Measurements from ENCODE around the gene EFTUD2. TPM values are rescaled to one million over a fixed set of nuclear protein-coding genes. Genes with fewer than 3 reads are reported as not detected.

The EFTUD2 gene
- total RNA-seq, 1 experiment from 2014 or later = 90.8 TPM

GRCh38 chr17:44887971-44888954, 11.0 kb downstream of the EFTUD2 start:
- DNase-seq (ENCODE audit: low read depth) = no peak

DNA sequence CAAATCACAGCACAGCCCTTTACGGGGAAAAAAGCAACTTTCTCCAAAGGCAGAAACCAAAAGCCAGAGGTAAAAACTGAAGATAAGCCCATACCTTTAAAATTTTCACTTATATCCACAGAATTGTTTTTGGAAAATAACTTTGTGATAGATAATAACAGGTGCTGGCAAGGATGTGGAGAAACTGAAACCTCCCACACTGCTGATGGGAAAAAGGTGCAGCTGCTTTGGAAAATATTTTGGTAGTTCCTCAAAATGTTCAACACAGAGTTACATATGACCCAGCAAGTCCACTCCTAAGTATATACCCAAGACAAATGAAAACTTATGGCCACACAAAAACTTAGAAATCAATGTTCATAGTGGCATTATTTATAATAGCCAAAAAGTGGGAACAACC, 12.2 kb downstream of the EFTUD2 start:
- no peak for DNase-seq (ENCODE audit: low read depth)

DNA sequence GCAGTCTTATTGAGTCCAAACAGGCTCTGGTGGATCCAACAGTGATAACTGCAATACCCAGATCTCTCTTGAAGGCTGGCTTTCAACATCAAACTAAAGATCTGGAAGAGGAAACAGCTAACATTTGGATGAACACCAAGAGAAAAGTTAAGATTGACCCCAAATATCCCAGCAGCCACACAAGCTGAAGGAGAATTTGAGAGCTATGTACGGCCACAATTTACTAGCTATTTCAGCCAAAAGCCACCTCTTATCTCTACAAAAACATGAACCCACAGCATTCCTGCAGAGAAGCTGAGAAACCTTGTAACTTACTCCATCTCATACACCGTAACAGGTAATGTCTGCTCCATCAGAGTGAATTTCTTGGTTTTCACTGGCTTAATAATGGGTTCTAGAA, 14.3 kb downstream of the EFTUD2 start:
- DNase-seq (ENCODE audit: low read depth) = no peak

DNA sequence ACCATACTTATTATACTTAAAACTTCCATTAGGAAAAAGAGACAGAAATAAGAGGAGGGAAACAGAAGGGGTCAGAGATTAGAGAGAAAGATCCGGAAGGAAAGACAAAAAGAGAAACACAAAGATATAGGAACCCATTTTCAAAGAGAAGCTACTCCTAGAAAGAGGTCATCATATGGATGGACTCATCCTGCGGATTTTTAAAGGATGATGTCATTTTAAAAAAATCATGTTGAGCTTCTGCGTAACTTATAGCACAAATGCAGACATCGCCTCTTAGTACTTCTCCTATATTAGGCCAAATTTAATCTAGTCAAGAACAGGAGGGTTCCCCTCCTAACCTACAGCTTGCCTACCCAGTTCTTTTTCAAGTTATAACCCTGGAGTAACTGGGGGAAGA, 18.1 kb downstream of the EFTUD2 start:
- no peak for DNase-seq (ENCODE audit: low read depth)

DNA sequence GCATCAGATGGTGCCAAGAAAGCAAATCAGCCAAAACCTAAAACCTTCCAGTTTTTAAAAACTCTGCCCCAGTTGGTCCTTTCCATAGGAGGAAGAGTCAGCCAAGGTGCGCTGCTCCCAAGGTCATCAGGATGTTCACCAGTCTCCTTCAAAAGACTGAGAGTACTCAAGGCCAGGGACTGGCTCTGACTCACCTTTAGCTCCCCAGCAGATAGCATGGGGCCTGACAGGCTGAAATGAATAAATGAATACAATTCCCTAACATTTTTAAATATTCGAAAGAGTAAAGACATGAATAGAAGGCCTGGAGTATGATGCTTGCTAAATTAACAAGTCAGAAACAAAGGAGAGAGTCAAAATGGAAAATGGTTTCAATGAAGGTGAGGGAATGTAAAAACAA, 19.2 kb downstream of the EFTUD2 start:
- no peak for DNase-seq (ENCODE audit: low read depth)

DNA sequence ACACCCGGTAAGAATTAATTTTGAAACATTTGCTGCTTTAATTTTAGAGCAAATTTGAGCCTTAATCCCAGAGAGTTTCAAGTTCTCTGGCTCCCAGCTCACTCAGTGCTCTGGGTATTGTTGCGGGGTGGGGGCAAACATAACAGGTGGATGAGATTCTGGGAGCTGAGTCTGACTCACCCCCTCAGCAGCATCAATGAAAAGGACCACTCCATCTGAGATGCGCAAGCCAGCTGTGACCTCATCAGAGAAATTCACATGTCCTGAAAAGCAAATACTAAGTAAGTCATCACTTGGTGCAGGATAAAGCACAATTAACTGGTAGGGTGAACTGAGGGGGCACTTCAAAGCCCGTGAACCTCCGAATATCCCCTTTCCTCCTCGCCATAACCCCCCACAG, 19.9 kb downstream of the EFTUD2 start:
- DNase-seq (ENCODE audit: low read depth) = no peak

- DNase-seq (ENCODE audit: low read depth) = peak; percentile 44
Observed at GRCh38 chr17:44878627-44879221, 20.5 kb downstream of the EFTUD2 start.

DNA sequence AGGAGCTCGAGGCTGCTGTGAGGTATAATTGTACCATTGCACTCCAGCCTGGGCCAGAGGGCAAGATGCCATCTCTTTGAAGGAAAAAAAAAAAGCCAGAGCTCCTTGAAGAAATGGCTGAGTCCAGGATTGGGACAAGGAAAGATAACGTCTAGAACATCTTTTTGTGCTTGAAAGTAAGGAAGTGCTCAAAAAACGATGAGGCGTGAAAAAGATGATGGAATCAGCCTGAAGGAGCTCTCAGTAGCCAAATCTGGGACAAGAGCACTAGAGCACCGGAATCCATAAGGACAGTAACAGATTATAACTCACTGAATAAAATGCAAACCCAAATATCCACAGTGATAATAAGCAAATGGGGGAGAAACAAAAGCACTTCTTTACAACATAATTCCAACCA, 22.1 kb downstream of the EFTUD2 start:
- DNase-seq (ENCODE audit: low read depth) = no peak

DNA sequence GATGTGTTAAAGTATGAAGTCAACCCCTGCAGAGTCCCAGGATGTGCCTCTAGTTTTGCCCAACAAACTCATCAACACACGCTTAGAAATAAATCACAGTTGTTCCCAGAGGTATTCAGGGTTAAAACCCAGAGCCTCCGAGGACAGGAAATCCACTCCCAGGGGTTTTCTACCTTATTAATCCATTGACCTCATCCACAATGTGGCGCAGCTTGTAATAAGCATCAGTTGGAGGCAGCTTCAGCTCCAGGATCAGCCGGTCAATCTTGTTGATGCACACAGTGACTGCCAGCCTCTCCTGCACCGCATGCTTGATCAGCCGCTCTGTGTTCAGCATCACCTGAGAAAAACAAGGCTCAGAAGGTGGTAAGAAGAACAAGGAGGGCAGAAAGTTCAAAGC, 23.5 kb downstream of the EFTUD2 start:
- DNase-seq (ENCODE audit: low read depth) = no peak

DNA sequence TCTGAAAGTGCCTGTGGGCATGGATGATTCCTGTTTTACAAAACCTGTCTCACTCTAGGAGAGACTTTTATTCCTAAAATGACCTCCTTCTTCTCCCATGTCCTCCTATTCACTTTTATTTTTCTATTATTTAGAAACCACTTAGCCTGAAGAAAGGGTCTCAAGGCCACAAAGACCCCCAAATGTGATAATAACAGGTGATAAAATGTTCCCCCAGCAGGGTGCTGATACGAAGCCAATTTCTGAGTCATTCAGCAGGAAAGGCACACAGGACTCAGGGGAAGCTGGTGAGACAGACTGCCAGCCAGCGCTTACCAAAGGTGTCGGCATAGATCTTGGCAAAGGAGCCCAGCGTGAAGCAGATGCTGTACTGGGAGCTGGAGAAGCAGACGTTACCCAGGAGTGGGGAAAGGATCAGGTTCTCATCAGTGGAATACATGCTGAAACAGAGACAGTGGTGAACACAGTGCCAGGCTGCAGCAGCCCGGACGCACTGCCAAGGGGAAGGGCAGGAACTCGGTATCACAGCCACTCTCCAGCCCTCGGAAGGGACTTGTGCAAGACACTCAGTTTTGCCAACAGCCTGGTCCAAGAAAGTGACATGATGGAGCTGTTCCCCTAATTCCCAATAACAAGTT, 27.0 kb downstream of the EFTUD2 start:
- no peak for DNase-seq (ENCODE audit: low read depth)

DNA sequence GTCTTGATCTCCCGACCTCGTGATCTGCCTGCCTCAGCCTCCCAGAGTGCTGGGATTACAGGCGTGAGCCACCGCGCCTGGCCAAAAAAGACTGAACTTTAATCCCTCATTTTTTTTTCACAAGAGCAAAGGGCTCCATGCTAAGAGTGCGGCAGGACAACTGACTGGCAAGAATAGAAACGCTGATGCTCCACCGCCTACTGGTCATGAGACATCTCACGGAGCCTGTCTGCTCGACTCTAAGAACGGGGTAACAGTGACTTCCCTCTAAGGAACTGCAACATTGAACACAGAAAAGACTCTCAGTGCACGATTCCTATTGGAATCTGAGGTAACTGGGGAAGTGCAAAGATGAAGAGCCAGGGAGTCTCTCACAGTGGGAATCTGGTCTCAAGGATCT, 27.7 kb downstream of the EFTUD2 start:
- no peak for DNase-seq (ENCODE audit: low read depth)

- DNase-seq (ENCODE audit: low read depth) = no peak
Observed at GRCh38 chr17:44867841-44868240, 31.4 kb downstream of the EFTUD2 start.

DNA sequence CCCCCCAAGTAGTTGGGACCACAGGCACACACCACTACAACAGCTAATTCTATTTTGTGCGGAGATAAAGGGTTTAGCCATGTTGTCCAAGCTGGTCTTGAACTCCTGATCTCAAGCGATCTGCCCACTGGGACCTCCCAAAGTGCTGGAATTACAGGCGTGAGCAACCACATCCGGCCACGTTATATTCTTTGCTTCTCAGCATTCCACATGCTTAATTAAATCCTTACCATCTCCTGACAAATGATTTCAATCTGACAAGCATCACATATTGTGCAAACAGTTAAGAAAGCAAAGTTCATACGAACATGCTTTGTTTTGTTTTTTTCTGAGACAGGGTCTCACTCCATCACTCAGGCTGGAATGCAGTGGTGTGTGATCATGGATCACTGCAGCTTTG, 33.3 kb downstream of the EFTUD2 start:
- no peak for DNase-seq (ENCODE audit: low read depth)

DNA sequence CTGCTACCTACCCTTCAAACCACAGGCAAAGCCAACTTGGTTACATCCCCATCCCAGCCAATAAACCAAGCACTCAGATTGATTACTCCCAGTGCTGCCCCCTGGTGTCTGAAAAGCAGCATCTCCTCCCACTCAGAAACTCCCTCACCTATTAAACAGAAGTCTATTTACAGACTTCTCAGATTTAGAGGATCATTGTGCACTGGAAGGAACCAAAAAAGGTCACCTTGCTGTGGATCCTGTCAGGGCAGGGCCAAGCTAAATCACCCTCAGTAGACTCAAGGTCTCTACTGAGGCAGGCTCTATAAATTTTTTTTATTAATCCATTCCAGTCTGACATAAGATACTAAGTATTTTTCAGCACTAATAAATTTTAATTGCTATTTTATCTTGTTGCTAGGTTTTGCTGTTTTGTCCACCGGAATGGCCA, 34.0 kb downstream of the EFTUD2 start:
- peak; percentile 65 for DNase-seq (ENCODE audit: low read depth)

GRCh38 chr17:44864831-44865230, 34.4 kb downstream of the EFTUD2 start:
- DNase-seq (ENCODE audit: low read depth) = no peak

DNA sequence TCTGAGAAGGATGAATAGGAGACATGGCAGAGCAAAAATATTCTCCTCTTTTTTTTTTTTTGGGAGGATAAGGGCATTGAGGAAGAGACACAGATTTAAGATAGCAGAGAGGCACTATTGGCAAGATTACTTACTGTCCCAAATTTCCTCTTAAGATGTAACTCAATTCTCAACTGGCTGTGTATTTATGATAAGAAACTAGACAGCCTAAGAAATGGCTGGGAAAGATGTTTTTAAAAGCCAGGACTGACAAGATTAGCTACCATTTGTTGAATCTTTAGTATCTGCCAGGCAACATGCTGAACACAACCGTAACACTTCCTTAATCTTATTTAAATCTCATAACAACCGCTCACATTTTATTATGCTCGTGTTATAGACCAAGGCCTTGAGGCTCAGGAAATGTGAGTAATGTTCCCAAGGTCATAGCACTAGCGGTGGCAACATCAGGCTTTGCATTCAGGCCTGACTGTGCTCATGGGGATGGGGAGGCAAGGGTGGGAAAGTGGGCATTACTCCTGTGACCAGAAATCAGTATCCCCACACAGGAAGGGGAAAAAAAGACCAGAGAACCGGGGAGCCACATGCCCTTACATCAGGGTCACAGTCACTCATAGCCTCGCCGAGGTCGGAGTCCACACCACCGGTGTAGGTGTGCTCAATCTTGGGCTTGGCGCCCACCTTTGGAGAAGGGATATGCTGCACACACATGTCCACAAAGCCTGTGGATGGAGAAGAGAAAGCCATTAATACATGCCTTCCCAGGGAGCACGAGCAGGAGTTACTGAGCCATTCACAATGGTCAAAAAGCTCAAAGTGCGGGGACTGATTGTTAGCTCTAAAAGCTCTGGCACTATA, 36.0 kb downstream of the EFTUD2 start:
- DNase-seq (ENCODE audit: low read depth) = no peak

DNA sequence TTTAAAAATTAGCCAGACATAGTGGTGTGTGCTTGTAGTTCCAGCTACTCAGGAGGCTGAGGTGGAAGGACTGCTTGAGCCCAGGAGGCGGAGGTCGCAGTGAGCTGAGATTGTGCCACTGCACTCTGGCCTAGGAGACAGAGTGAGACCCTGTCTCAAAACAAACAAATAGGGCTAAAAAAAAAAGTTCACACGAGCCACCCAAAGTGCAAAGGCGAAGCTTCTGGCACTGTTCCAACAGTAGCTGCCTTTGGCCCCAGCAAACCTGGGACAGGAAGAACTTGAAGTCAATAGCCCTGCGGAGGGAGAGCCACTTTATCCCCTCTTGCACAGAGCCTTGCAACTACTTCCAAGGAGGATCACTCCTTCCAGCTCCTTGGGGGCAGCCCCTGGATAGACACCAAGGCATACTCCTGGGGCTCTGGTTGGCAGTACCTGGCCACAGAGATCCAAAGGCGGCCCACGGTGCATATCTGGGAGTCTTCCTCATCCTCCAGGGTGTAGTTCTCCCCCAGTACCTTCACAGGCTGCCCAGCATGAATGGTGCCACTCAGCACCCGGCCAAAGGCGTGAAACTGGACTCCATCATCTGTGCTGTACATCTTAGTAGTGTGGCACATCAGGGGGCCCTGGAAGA, 36.8 kb downstream of the EFTUD2 start:
- no peak for DNase-seq (ENCODE audit: low read depth)

- DNase-seq (ENCODE audit: low read depth) = no peak
Observed at GRCh38 chr17:44859701-44860100, 39.5 kb downstream of the EFTUD2 start.

DNA sequence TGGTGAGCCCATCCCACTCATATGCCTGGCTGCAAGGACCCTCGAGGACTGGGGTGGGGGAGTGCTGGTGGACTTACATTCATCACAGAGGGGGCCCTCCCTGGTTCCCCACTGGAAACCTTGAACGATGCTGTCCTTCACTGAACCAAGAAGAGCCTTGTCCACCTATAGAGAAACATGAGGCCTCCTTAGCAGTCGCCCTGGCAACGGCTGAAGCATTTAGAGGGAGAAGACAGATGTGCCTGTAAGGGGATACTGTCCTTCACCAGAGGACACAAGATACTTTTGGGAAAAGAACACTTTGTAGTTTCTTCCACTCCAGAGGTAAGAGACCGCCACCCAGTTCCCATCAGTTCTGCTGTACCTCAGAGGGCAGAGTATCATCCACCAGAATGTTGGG, 45.1 kb downstream of the EFTUD2 start:
- no peak for DNase-seq (ENCODE audit: low read depth)

- DNase-seq (ENCODE audit: low read depth) = no peak
Observed at GRCh38 chr17:44850612-44851011, 48.6 kb downstream of the EFTUD2 start.

DNA sequence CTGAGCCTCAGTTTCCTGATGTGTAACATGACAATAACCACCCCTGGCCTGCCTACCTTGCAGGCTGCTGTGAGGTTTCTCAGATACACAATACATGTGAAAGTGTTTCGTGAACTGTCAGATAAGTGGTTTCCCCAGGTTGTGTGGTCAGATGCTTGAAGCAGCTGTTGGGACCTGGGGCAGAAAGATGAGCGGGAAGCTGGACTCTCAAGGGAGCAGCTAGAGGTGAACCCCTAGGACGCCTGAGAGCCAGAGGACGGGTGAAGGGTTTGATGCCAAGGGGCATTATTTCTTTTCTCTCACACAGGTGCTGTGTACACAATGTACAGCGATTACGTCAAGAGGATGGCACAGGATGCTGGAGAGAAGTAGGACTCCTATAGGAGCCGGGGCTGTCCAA, 49.2 kb downstream of the EFTUD2 start:
- no peak for DNase-seq (ENCODE audit: low read depth)

Measured in RPMI7951 (cell line).